ENCODE results near the gene LRRC49.

LRRC49 gene

DNA sequence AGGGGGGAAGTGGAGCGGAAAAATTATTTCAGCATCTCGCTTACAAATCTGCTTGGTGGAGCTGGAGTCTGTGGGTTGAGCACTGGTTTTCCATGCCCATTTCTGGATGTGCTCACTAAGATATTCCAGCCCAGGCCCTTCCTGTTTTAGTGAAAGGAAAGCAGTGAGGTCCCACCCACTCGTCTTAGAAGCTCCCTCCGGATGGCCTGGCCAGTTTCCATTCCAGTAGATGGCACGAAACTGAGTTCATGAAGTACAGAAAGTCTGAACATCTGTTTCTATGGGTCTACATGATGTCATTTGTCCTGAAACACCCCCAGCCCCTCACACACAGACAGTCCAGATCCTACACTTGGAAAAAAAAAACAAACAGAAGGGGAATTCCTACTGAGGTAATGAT, 190.7 kb downstream of the LRRC49 start:
- in situ Hi-C loops (cut with HindIII; ENCODE audit: low sequenced_read_pairs) = no loop called here

DNA sequence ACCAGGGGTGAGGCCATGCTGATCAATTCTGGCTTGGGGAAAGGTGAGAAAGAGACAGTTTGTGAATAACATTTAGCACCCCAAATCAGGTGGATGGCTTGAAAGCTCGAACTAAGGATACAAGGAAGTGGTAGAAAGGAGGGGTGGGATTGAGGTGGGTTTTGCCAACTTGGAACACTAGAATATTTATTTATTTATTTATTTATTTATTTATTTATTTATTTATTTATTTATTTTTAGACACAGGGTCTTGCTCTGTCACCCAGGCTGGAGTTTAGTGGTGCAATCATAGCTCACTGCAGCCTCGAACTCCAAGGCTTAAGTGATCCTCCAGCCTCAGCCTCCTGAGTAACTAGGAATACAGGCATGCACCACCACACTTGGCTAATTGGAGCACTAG, 191.6 kb downstream of the LRRC49 start:
- in situ Hi-C loops (cut with HindIII; ENCODE audit: low sequenced_read_pairs) = no loop called here

DNA sequence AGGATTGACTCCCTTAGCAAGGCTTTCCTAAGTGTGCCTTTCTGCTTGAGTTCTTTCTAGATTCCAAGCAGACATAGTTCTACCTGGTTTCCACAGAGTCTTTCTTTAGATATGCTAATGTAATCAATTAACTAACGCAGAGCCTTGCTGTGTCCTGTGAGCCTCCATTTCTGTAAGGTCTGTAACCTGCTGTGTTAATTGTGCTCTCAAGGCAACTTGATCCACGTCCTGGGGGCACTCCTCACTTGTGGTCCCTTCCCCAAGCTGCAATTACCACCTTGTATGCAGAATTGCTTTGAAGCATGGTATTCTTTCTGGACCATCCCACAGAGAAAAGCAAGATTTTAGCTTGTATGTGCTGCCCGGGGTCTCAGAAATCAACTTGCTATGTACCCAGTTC, 193.2 kb downstream of the LRRC49 start:
- in situ Hi-C loops (cut with HindIII; ENCODE audit: low sequenced_read_pairs) = no loop called here

DNA sequence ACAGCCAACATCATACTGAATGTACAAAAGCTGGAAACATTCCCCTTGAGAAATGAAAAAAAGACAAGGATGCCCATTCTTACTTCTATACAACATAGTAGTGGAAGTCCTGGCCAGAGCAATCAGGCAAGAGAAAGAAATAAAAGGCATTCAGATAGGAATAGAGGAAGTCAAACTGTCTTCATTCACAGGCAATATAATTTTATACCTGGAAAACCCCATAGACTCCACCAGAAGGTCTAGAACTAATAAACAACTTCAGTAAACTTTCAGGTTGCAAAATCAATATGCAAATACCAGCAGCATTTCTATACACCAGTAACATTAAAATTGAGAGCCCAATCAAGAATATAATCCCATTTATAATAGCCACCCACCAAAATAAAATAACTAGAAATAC, 195.5 kb downstream of the LRRC49 start:
- in situ Hi-C loops (cut with HindIII; ENCODE audit: low sequenced_read_pairs) = no loop called here

DNA sequence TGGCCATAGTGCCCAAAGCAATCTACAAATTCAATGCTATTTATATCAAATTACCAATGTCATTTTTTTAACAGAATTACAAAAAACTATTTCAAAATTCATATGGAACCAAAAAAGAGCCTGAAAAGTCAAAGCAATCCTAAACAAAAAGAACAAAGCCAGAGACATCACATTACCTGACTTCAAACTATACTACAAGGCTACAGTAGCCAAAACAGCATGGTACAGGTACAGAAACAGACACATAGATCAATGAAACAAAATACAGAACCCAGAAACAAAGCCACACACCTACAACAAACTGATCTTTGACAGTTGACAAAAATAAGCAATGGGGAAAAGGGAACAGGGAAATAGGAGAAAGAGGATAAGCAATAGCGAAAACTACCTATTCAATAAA, 196.1 kb downstream of the LRRC49 start:
- in situ Hi-C loops (cut with HindIII; ENCODE audit: low sequenced_read_pairs) = no loop called here

DNA sequence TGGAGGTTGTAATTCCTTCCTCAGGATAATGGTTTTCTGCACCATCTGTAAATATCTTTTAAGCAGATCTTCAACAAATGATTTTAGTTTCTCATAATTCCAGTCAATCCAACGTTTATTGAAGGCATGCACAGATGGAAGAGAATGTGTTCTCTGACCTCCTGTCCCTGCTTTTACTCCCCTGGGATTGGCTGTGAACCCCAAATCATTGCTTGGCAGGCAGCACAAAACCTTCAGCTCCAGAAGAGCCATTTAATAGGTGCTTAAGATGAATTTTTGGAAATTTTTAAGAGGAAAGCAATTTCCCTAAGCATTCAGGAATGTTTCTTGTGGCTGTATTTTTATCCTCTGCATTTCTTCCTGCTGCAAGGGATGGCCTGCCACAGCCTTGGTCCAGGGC, 197.2 kb downstream of the LRRC49 start:
- in situ Hi-C loops (cut with HindIII; ENCODE audit: low sequenced_read_pairs) = no loop called here

DNA sequence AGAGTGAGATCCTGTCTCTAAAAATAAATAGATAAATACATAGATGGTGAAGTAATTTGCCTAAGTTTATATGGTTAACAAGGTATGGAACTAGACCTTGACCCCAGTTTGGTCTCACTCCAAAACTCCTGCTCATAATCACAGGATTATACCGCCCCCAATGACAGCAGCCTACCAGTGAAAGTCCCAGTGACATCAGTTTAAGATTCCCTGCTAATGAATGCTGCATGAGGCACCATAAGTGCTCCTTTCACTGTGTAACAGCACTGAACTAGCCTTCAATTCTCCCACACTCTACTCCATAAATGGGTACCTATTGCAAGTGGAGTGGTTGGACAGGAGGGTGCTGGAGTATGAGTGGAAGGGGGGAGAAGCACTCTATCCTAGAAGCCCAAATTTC, 199.0 kb downstream of the LRRC49 start:
- in situ Hi-C loops (cut with HindIII; ENCODE audit: low sequenced_read_pairs) = no loop called here

DNA sequence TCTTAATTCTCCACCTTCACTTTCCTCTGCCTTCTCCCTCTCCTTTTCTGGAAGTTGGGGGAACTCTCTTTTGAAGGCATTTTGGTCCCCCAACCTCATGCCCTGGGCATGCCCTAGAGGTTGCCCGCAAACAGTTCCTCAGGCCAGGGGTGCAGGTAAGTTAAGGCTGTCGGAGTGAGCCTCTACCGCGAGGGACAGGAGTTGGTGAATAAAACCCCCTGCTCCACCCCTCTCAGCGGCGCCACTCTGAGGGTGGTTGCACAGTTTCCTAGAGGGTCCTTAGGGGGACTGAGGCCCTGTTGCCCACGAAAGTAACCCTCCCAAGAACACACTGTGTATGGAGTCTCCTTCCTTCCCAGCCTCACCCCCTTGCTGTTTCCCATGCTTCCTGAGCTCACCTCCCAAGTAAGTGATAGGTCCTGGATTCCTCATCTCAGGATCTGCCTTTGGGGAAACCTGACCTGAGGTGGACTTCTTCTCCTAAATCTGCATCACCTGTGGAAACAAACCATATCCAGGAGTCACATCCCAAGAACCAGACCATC, 199.5 kb downstream of the LRRC49 start:
- in situ Hi-C loops (cut with HindIII; ENCODE audit: low sequenced_read_pairs) = no loop called here

DNA sequence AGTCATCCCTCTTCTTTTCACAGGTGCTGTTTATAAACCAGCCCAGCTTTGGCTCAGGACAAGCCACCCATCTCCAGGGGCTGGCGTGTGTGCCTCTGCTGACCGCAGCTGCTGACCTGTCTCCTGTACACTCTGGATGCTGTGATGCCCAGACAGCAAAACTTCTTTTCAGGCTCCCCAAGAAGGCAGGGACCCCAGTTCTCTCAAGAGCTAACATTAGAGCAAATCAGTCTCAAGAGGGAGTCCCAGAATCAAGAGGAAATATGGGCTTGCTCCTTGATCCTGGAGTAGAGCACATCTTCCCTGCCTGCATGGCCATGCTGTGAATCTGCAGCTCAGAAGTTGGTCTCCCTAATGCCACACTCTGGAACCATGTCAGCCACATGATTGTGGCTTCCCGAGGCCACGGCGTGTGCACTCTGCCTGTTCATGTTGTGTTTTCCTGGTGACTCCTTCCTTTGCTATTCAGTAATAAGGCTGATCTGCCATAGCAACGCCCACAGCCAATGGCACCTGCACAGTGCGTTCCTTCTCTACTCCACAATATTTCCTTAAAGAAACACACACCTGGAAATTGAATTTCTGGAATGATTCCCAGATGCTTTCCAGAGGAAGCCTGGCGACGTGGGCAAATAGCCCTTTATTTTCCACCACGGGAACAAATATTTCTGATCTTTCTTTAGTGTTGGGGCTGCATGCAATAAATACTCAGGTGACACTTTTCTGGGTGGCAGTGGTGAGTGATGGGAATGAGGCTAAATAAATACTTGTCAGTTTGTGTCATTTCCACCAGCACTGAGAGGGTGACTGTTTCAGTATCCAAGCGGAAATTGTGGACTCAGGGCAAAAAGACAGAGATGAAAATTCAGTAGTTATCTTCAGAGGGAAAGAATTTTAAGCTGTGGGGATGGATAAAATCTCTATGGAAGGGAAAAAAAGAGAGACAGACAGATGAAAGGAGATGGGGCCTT, 200.7 kb downstream of the LRRC49 start:
- in situ Hi-C loops (cut with HindIII; ENCODE audit: low sequenced_read_pairs) = no loop called here

DNA sequence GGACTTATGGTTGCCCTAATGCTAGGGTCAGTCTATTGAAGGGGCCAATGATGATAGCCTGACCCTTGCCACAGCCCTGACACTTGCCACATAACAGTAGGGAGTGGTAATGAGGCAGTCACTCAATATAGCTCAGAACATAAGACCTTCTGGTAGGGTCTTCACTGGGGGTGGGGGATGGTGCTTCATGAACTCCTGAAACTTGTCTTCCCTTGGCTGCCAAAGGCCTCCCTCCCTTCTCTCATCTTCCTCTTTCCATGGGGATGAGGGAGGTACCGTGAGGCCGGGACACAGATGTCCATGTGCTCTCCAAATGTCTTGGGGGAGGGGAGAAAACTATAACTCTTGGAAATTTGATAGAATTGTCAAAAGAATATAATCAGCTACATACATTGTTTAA, 201.5 kb downstream of the LRRC49 start:
- in situ Hi-C loops (cut with HindIII; ENCODE audit: low sequenced_read_pairs) = no loop called here

DNA sequence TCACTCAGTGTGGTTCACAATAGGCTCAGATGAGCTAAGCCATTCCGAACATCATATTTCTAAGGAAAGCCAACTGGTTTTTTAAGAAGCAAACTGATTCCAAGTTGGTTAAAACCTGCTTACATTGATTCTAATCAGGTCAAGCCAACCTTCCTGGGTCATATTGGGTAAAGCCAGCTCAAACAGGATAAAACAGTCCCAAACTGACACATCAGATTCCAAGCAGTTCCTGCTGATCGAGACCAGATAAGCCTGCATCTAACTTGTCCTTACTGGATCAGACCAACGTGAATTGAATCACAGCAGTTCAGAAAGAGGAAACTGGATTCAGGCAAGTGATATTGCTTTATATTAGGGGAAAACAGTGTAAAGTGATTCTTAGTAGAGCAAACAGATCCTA, 204.1 kb downstream of the LRRC49 start:
- in situ Hi-C loops (cut with HindIII; ENCODE audit: low sequenced_read_pairs) = no loop called here

DNA sequence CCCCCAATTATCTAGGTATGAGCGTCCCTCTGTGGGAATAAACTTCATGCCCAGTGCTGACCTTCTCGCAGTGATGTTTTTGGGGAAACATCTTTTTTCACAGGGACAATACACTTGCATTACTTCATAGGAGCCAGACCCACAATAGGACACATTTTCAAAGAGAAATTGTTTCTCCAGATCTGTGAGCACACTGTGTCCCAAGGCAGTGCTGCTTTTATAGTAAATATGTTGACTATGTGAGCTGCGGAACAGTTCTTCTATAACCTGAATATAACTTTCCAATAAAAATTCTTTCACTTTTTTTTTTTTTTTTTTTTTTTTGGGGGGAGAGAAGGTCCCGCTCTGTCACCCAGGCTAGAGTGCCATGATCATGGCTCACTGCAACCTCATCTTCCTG, 205.3 kb downstream of the LRRC49 start:
- in situ Hi-C loops (cut with HindIII; ENCODE audit: low sequenced_read_pairs) = no loop called here

DNA sequence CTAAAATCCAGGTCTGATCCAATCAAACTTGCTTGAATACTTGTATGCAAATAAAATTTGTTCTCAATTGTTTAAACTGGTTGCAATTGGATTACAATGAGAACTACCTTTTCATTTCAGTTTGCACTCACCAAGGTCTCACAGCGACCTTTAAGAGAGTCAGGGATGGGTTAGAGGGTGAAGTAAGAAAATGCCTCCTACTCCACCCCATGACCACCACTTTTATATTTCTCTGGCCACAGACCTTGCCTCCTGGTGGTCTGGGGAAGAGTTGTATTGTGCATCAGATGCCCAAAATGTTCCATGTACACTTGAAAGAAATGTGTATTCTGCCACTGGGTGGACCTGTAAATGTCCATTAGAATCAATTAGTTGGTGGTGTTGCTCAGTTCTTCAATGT, 206.3 kb downstream of the LRRC49 start:
- in situ Hi-C loops (cut with HindIII; ENCODE audit: low sequenced_read_pairs) = no loop called here

Data from endothelial cell of hepatic sinusoid (primary cell).